ENCODE results near the gene HOXA2.

GRCh38 chr7:27097686-27098577 lies 4.6 kb downstream of the HOXA2 start:
- TF ChIP-seq ZNF384 (IDR thresholded peaks at IDR 0.05) = no peak
- no peak for TF ChIP-seq L3MBTL2 (conservative IDR thresholded peaks at IDR 0.05)
- TF ChIP-seq FOXK2 (IDR thresholded peaks at IDR 0.05) = no peak
- no peak for TF ChIP-seq FOXM1 (IDR thresholded peaks at IDR 0.05; ENCODE audit: borderline replicate concordance)
- no peak for TF ChIP-seq HDGF (IDR thresholded peaks at IDR 0.05; ENCODE audit: borderline replicate concordance)
- TF ChIP-seq PKNOX1 (IDR thresholded peaks at IDR 0.05) = no peak
- TF ChIP-seq SUZ12 (IDR thresholded peaks at IDR 0.05) = no peak
- no peak for TF ChIP-seq SP1 (IDR thresholded peaks at IDR 0.05)
- no peak for TF ChIP-seq BHLHE40 (IDR thresholded peaks at IDR 0.05; ENCODE audit: borderline replicate concordance)
- no peak for TF ChIP-seq NFRKB (IDR thresholded peaks at IDR 0.05)
- no peak for TF ChIP-seq LEF1 (IDR thresholded peaks at IDR 0.05; ENCODE audit: borderline replicate concordance)
